C4-2B (cell line): ENCODE results near the gene THOC7.

ENCODE experiments used
- ZFX ChIP-seq: fragments of 450-650 bp; IDR thresholded peaks from 2 replicates; pipeline ENCODE4 v1.6.1; 2017
- TF ChIP-seq, protein P1 (sequence below): fragments of 450-650 bp; conservative IDR thresholded peaks from 2 replicates; pipeline ENCODE4 v1.5.1; 2017; ENCODE audit warnings: mild to moderate bottlenecking

GRCh38 chr3:63851287-63851686, 12.3 kb downstream of the THOC7 start:
- TF ChIP-seq, protein P1, sequence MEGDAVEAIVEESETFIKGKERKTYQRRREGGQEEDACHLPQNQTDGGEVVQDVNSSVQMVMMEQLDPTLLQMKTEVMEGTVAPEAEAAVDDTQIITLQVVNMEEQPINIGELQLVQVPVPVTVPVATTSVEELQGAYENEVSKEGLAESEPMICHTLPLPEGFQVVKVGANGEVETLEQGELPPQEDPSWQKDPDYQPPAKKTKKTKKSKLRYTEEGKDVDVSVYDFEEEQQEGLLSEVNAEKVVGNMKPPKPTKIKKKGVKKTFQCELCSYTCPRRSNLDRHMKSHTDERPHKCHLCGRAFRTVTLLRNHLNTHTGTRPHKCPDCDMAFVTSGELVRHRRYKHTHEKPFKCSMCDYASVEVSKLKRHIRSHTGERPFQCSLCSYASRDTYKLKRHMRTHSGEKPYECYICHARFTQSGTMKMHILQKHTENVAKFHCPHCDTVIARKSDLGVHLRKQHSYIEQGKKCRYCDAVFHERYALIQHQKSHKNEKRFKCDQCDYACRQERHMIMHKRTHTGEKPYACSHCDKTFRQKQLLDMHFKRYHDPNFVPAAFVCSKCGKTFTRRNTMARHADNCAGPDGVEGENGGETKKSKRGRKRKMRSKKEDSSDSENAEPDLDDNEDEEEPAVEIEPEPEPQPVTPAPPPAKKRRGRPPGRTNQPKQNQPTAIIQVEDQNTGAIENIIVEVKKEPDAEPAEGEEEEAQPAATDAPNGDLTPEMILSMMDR, result no peak
- no peak for TF ChIP-seq ZFX
